ENCODE results near the gene KIF16B. TPM values are rescaled to one million over a fixed set of nuclear protein-coding genes. Genes with fewer than 3 reads are reported as not detected.

The KIF16B gene
- total RNA-seq, 1 experiment from 2014 or later: 7.0 TPM

- ChIA-PET POLR2A (no interaction called here), CTCF (no interaction called here), RAD21 (ENCODE audit: low non-redundant PET in 1 of 2, low total read pairs in 2 of 2, uncharacterized antibody in 2 of 2, unreplicated experiment in 2 of 2) (no interaction called here)
- Histone ChIP-seq H3K79me2 (ENCODE audit: insufficient read depth, low read length) (no peaks in the 10 kb centered on the region), H3K4me1 (ENCODE audit: control insufficient read depth in 1 of 2, insufficient read depth in 2 of 2, low read length in 2 of 2) (no peaks in the 10 kb centered on the region), H3K9me2 (ENCODE audit: insufficient read depth) (no peaks in the 10 kb centered on the region), H3K4me3 (replicated peaks in 1 of 2; ENCODE audit: low read depth in 1 of 2, low read length in 2 of 2) (no peak overlapping the region), H3K9me3 (ENCODE audit: control insufficient read depth in 1 of 2, insufficient read depth in 1 of 2, low read depth in 1 of 2, low read length in 2 of 2) (no peaks in the 10 kb centered on the region), H2AFZ (ENCODE audit: low read depth, low read length, poor library complexity, severe bottlenecking) (no peak overlapping the region), H3K4me2 (ENCODE audit: low read length) (no peak overlapping the region), H3K27me3 (ENCODE audit: insufficient read depth, low read length) (no peaks in the 10 kb centered on the region), H3K9ac (ENCODE audit: low read length) (no peak overlapping the region), H3K27ac (ENCODE audit: low read depth, low read length) (no peak overlapping the region), H3K36me3 (ENCODE audit: control insufficient read depth in 1 of 2, insufficient read depth in 2 of 2, low read length in 2 of 2) (no peaks in the 10 kb centered on the region), H4K20me1 (ENCODE audit: insufficient read depth) (no peaks in the 10 kb centered on the region)
- ATAC-seq: no peak
- intact Hi-C loops (cut with micrococcal nuclease): no loop called here
- no peak for DNase-seq (ENCODE audit: low read depth, low spot score)
- no TSS peak for BruUV-seq (replicated peaks)
- no peak for TF ChIP-seq ZFX (IDR thresholded peaks at IDR 0.05)
- TF ChIP-seq JUND (IDR thresholded peaks at IDR 0.05): no peak
- no peak for TF ChIP-seq FOSL1 (IDR thresholded peaks at IDR 0.05; ENCODE audit: low read depth)
- no peak for TF ChIP-seq EGR1 (IDR thresholded peaks at IDR 0.05; ENCODE audit: low read depth)
- TF ChIP-seq ELF1 (IDR thresholded peaks at IDR 0.05; ENCODE audit: borderline replicate concordance, low read depth): no peak
- TF ChIP-seq EZH2phosphoT487 (IDR thresholded peaks at IDR 0.05; ENCODE audit: borderline replicate concordance): no peak
- no peak for TF ChIP-seq SRF (IDR thresholded peaks at IDR 0.05; ENCODE audit: low read depth)
- no peak for TF ChIP-seq ZNF274 (IDR thresholded peaks at IDR 0.05; ENCODE audit: low read depth, low read length)
- TF ChIP-seq RAD21 (IDR thresholded peaks at IDR 0.05; ENCODE audit: low read depth): no peak
- no peak for TF ChIP-seq CEBPB (IDR thresholded peaks at IDR 0.05; ENCODE audit: low read depth)
- TF ChIP-seq SP1 (IDR thresholded peaks at IDR 0.05; ENCODE audit: low read depth): no peak
Observed at GRCh38 chr20:16337707-16338106, 235.5 kb downstream of the KIF16B start.

- ChIA-PET CTCF (no interaction called here), RAD21 (ENCODE audit: low non-redundant PET in 1 of 2, low total read pairs in 2 of 2, uncharacterized antibody in 2 of 2, unreplicated experiment in 2 of 2) (no interaction called here), POLR2A (no interaction called here)
- intact Hi-C loops (cut with micrococcal nuclease): no loop called here
- no peak overlapping the region for H3K4me2 ChIP-seq (ENCODE audit: low read length)
- no peak overlapping the region for H3K4me3 ChIP-seq (replicated peaks in 1 of 2; ENCODE audit: low read depth in 1 of 2, low read length in 2 of 2)
- no peaks in the 10 kb centered on the region for H3K79me2 ChIP-seq (ENCODE audit: insufficient read depth, low read length)
- H3K9me2 ChIP-seq (ENCODE audit: insufficient read depth): no peaks in the 10 kb centered on the region
- DNase-seq (ENCODE audit: low read depth, low spot score): no peak
- no peaks in the 10 kb centered on the region for H3K27me3 ChIP-seq (ENCODE audit: insufficient read depth, low read length)
- no TSS peak for BruUV-seq (replicated peaks)
- no peaks in the 10 kb centered on the region for H3K9me3 ChIP-seq (ENCODE audit: control insufficient read depth in 1 of 2, insufficient read depth in 1 of 2, low read depth in 1 of 2, low read length in 2 of 2)
- H3K9ac ChIP-seq (ENCODE audit: low read length): no peak overlapping the region
- no peak overlapping the region for H2AFZ ChIP-seq (ENCODE audit: low read depth, low read length, poor library complexity, severe bottlenecking)
- no peaks in the 10 kb centered on the region for H3K4me1 ChIP-seq (ENCODE audit: control insufficient read depth in 1 of 2, insufficient read depth in 2 of 2, low read length in 2 of 2)
- no peak for ATAC-seq
- no peaks in the 10 kb centered on the region for H4K20me1 ChIP-seq (ENCODE audit: insufficient read depth)
- no peaks in the 10 kb centered on the region for H3K36me3 ChIP-seq (ENCODE audit: control insufficient read depth in 1 of 2, insufficient read depth in 2 of 2, low read length in 2 of 2)
- no peak overlapping the region for H3K27ac ChIP-seq (ENCODE audit: low read depth, low read length)
- TF ChIP-seq ZBTB33 (IDR thresholded peaks at IDR 0.05; ENCODE audit: extremely low read depth, insufficient replicate concordance, low read length) (no peak), TCF7L2 (IDR thresholded peaks at IDR 0.05; ENCODE audit: borderline replicate concordance, extremely low read depth, insufficient read depth, insufficient read length) (no peak), ZNF274 (IDR thresholded peaks at IDR 0.05; ENCODE audit: low read depth, low read length) (no peak), EZH2phosphoT487 (IDR thresholded peaks at IDR 0.05; ENCODE audit: borderline replicate concordance) (no peak), REST (IDR thresholded peaks at IDR 0.05; ENCODE audit: low read depth) (no peak), SIN3A (IDR thresholded peaks at IDR 0.05; ENCODE audit: low read depth) (no peak), POLR2AphosphoS5 (IDR thresholded peaks at IDR 0.05; ENCODE audit: low read depth, low read length) (no peak)
Observed at GRCh38 chr20:16327606-16328005, 245.6 kb downstream of the KIF16B start.
